Diencephalon (tissue), 1 donor: ENCODE measurements around the gene MEX3B. TPM values are rescaled to one million over a fixed set of nuclear protein-coding genes. Genes with fewer than 3 reads are reported as not detected.

Experiments used
- total RNA-seq: library from RNA; depleted of rRNA; stranded (reverse); fragments of >200 nt; gene quantifications from one replicate; pipeline ENCODE4 v1.2.3, GENCODE V29; 2014

The MEX3B gene
- 38.1 TPM for total RNA-seq

DNA sequence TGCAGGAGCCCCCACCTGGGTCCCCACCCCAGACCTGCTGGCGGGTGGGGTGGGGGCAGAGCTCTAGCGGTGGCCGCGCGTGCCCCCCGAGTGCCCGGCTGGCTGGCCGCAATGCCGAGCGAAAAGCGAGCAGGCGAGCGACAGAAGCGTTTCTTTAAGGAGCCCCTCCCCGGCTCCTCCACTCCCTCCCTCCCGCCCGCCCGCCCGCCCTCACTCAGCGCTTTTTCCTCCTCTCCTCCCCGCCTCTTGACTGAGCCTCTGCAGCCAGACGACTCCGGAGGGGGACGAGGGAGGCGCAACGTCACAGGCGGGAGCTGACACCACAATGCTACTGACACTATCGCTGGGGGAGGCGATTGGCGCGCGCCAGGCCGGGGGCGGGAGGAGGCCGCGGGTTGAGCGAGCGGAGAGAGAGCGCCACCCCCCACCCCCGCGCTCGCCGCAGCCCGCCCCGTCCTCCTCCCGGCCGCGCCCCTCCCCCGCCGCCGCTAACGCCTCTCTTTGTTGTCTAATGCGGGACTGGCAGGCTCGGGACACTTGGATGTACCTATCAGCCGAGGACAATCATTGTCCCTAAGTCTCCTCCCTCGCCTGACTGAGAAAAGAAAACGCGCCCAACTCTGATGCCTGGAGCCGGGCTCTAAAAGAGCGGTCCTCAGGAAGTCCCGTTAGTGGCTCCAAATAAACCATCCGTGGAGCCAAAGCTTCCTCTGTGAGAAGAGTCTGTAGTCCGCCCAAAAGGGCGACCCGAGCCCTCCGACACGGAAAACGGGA lies at the start of gene MEX3B:
Gene MEX3B (minus strand): TSS at position 127 of the 774 bp plus-strand sequence. CDS start 313 bp downstream, outside the sequence.

Other genes starting within 250 kb of the MEX3B start
- gene EFL1, start 216.7 kb upstream of the MEX3B start, total RNA-seq, result 27.5 TPM
- 14.8 TPM for gene SAXO2, start 216.8 kb upstream of the MEX3B start, total RNA-seq